ENCODE measurements around the gene GNA15. TPM values are rescaled to one million over a fixed set of nuclear protein-coding genes. Genes with fewer than 3 reads are reported as not detected.
"Not testable (repeated sequence)": the region's sequence is repeated elsewhere in the genome, so short reads cannot be mapped to it uniquely, and the experiment has no call there.

The GNA15 gene
- total RNA-seq, 1 donor from 2014 or later: 0.80 TPM

- TF ChIP-seq CTCF (IDR thresholded peaks at IDR 0.05): no peak
- no peak overlapping the region for H3K4me3 Mint-ChIP-seq
- H3K27me3 Mint-ChIP-seq: no peaks in the 10 kb centered on the region
- CTCF ChIA-PET: no interaction called here
- H3K9me3 Mint-ChIP-seq: peaks cover 2% of the 10 kb centered on the region
- intact Hi-C loops (cut with micrococcal nuclease): no loop called here
- POLR2A ChIA-PET: no interaction called here
- H3K27ac Mint-ChIP-seq: no peak overlapping the region
- H3K36me3 Mint-ChIP-seq (ENCODE audit: low read depth): peaks cover 32% of the 10 kb centered on the region
- peaks cover 42% of the 10 kb centered on the region for H3K4me1 Mint-ChIP-seq
- no peak for ATAC-seq (ENCODE audit: low read depth)
- no peak for DNase-seq
These were observed 54.6 kb downstream of the GNA15 start for GRCh38 chr19:3190470-3190770.

GRCh38 chr19:3190921-3191805 is 55.3 kb downstream of the GNA15 start:
- no peak for TF ChIP-seq CTCF (IDR thresholded peaks at IDR 0.05)
- Mint-ChIP-seq H3K36me3 (ENCODE audit: low read depth) (peaks cover 34% of the 10 kb centered on the region), H3K4me1 (peaks cover 40% of the 10 kb centered on the region), H3K27me3 (no peaks in the 10 kb centered on the region), H3K27ac (no peak overlapping the region), H3K9me3 (peaks cover 2% of the 10 kb centered on the region), H3K4me3 (no peak overlapping the region)
- ChIA-PET CTCF (no interaction called here), POLR2A (no interaction called here)
- ATAC-seq (ENCODE audit: low read depth) (no peak), DNase-seq (no peak)
- intact Hi-C loops (cut with micrococcal nuclease): no loop called here

DNA sequence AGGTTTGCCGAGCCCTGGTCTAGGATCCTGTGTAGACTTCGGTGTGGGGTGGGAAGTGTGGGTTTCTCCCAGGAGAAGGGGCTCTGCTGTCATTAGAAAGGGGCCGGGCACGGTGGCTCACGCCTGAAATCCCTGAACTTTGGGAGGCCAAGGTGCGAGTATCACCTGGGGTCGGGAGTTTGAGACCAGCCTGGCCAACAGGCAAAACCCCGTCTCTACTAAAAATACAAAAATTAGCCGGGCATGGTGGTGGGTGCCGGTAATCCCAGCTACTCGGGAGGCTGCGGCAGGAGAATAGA is 55.9 kb downstream of the GNA15 start:
- H3K4me1 Mint-ChIP-seq: peaks cover 36% of the 10 kb centered on the region
- ATAC-seq (ENCODE audit: low read depth); H3K9me3 Mint-ChIP-seq; CTCF ChIA-PET; DNase-seq; POLR2A ChIA-PET; H3K27ac Mint-ChIP-seq; intact Hi-C loops (cut with micrococcal nuclease); H3K4me3 Mint-ChIP-seq; H3K27me3 Mint-ChIP-seq: not testable (repeated sequence)
- peaks cover 37% of the 10 kb centered on the region for H3K36me3 Mint-ChIP-seq (ENCODE audit: low read depth)

DNA sequence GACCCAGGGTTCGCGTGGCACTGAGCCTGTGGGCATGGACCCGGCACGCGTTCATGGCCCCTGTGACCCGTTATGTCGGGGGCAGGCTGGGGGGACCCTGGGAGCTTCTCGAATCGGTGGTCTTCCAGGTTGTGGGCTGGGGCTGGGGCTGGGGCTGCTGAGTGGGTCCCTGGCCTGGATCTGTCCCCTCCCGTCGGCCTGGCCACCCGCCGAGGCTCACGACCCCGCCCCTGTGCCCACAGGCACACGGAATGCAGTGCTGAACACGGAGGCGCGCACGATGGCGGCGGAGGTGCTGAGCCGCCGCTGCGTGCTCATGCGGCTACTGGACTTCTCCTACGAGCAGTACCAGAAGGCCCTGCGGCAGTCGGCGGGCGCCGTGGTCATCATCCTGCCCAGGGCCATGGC is 56.4 kb downstream of the GNA15 start:
- intact Hi-C loops (cut with micrococcal nuclease): no loop called here
- no peak for DNase-seq

GRCh38 chr19:3192684-3193083 is 56.9 kb downstream of the GNA15 start:
- ATAC-seq (ENCODE audit: low read depth) (no peak), DNase-seq (no peak)
- Mint-ChIP-seq H3K36me3 (ENCODE audit: low read depth) (peaks cover 40% of the 10 kb centered on the region), H3K27me3 (no peaks in the 10 kb centered on the region), H3K4me1 (peaks cover 26% of the 10 kb centered on the region), H3K27ac (no peak overlapping the region), H3K9me3 (peaks cover 2% of the 10 kb centered on the region), H3K4me3 (no peak overlapping the region)
- POLR2A ChIA-PET: no interaction called here
- intact Hi-C loops (cut with micrococcal nuclease): no loop called here
- CTCF ChIA-PET: no interaction called here
- no peak for TF ChIP-seq CTCF (IDR thresholded peaks at IDR 0.05)

More for the DNA sequence above, 56.4 kb downstream of the GNA15 start:
- no peak overlapping the region for H3K27ac Mint-ChIP-seq
- peaks cover 2% of the 10 kb centered on the region for H3K9me3 Mint-ChIP-seq
- ATAC-seq (ENCODE audit: low read depth): no peak
- ChIA-PET CTCF (no interaction called here), POLR2A (no interaction called here)
- H3K4me1 Mint-ChIP-seq: peaks cover 31% of the 10 kb centered on the region
- no peaks in the 10 kb centered on the region for H3K27me3 Mint-ChIP-seq
- no peak overlapping the region for H3K4me3 Mint-ChIP-seq
- TF ChIP-seq CTCF (IDR thresholded peaks at IDR 0.05): no peak
- peaks cover 40% of the 10 kb centered on the region for H3K36me3 Mint-ChIP-seq (ENCODE audit: low read depth)
